Muscle of back (tissue), 11 donors: ENCODE data around the gene ZNRD2. TPM values are rescaled to one million over a fixed set of nuclear protein-coding genes. Genes with fewer than 3 reads are reported as not detected.

ENCODE experiments used
- DNase-seq, 3 donors: peaks; one replicate each; pipeline versions ENCODE4 v3.0.0 to v3.0.0-alpha.2; 2013
- polyA plus RNA-seq, 10 donors: library from polyadenylated mRNA; unstranded; fragments of 120-200 nt; gene quantifications; one replicate each; pipeline ENCODE4 v1.2.1, GENCODE V29; 2013; ENCODE audit not compliant: insufficient read length in 10 of 10

The ZNRD2 gene
- polyA plus RNA-seq, 10 donors, result 51.9 to 71.8 (median 54.4) TPM

DNA sequence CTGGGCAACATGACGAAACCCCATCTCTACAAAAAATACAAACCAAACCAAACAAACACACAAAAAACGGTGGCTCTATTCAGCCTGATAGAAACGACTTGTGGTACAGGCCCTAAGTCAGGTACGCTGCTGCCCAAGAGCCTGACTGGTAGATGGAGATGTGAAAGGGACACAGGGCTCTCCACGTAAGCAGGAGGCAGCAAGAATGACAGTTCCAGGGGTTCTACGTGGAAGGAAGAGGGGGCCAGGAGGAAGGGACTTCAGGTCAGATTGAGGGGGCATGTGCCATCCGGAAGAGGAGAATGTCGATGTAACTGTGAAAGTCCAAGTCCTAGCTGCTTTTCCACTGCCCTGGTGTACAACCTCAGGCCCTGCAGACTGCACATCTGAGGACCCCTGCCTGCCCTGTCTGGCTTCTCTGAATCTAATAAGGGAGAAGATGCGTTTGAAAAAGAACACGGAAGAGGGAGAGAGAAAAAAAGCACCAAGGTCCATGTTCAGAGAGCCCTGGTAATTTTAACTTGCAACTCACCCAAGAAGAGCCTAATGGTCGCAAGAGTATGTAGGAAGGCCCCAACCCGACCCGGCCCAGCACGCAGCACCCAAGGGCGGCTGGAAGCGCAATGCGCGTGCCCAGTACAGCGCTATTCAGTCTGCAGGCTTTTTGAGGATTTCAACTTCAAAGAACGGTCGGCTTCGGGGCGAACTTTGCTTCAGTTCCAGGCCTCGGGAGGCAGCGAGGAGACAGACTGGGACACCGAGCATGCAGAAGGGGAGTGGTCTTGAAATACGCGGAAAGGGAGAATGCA, 909 bp upstream of the ZNRD2 start:
- DNase-seq, result no peak

- DNase-seq, result no peak
Observed at GRCh38 chr11:65571420-65571819, 1.1 kb downstream of the ZNRD2 start.

DNA sequence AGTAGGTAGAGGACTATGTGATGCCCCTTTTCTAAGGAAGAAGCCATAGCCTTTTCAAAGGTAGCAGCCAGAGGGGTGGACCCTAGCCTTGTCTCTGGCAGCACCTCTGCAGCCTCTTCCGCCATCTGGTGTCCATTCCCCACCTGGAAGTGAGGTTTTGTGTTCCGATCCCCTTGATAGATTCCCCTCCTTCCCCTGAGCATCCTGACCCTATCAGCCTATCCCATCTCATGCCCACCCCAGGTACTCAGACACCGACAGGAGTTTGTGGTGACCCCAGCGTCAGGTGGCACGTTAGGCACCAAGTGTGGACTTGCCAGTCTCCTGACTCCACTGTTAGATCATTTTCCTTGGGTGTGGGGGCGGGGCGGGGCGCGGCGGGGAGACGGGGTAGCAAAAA, 1.7 kb downstream of the ZNRD2 start:
- DNase-seq, result peak in 1 of 3 donors; percentile 81

DNA sequence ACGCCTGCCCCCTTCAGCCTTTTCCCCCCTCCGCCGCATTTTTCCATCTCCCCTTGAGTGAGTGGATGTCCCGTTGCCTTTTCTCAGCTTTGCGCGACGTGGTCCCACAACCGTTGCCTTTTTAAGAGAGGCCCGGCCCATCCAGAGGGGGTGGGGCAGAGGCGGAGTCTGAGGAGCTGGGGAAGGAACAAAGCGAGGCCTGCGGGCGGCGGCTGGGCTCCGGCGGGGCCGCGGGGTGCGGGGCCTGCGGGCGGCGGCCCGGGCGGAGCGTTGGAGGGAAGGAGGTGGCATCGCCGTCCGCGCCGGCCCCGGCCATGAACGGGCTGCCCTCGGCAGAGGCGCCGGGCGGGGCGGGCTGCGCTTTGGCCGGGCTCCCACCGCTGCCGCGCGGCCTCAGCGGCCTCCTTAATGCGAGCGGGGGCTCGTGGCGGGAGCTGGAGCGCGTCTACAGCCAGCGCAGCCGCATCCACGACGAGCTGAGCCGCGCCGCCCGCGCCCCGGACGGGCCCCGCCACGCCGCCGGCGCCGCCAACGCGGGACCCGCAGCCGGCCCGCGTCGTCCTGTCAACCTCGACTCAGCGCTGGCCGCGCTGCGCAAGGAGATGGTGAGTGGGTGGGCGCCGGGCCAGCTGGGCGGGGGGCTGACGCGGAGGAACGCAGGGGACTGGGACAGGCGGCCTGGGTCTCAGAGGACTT, 2.2 kb downstream of the ZNRD2 start, which contains the start of gene FAM89B:
TSS of gene FAM89B (plus strand) at position 183 of the 696 bp plus-strand sequence. CDS start at position 315, 132 bp downstream.
- peak; percentile 89 to 96 (median 94) for DNase-seq

GRCh38 chr11:65573391-65574079, 3.3 kb downstream of the ZNRD2 start:
- no peak for DNase-seq

GRCh38 chr11:65574109-65574810, 4.0 kb downstream of the ZNRD2 start:
- peak; percentile 93 to 98 (median 94) for DNase-seq

- no peak for DNase-seq
Observed at GRCh38 chr11:65574811-65575567, 4.7 kb downstream of the ZNRD2 start.

GRCh38 chr11:65575568-65576231, 5.4 kb downstream of the ZNRD2 start, which contains the start of gene EHBP1L1:
TSS of gene EHBP1L1 (plus strand) at chr11:65576053. CDS start at chr11:65576303, 250 bp downstream.
- peak in 2 of 3 donors; percentile 72 to 76 for DNase-seq

- no peak for DNase-seq
Observed at GRCh38 chr11:65576232-65576866, 6.1 kb downstream of the ZNRD2 start.

DNA sequence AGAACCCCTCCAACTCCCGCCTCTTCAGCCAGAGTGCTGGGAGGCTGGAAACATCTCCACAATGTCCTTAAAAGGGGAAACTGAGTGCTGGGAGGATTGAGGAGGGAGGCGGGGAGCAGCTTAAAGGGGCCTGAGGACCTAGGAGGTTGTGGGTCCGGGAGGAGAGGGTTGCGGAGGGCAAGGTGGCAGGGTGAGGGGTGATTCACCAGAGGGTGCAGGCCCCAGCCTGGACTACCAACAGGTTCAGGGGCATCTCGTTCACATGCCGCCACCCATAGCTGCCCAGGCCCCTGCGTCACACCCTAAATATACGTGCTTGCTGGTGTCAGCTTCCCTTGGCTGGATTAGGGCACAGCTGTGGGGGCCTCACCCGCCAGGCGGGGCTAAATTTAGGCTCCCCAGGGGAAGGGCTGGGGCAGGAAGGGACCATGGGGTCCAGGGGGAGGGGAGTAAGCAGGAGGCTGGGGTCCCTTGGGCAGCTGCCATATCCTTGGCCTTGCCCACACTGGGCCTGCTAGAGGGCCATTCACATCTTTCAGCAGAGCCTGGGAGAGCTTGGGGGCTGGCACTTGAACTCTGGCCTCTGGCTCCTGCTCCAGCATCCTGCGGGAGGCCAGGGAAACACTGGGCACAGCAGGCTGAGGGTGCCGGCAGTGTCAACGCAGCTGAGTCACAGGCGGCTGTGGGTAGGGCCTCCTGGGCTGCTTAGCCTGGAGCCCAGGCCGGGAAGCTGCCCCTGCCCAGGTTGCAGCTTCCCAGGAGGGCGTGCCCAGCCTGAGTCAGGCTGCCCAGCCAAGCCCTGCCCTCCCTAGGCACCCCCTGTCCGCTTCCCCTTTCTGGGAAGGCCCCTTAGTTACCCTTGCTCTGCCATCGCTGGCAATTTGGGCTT, 6.8 kb downstream of the ZNRD2 start:
- DNase-seq, result peak; percentile 69 to 72 (median 71)

DNA sequence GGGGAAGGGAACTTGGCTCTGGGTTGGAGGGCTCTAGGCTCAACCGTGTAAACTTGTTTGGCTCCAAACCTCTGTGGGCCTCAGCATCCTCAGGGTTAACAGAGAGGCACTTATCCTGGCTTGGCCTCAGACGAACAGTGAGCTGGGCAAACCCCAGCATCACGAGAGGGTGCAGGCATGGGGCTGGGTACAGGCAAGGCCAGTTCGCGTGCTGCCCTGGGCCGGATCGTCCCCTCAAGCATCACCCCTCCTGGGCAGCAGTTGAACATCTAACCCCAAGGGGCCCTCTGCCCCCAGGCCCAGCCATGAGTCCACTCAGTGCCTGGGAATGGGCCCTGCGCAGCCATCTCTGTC, 7.5 kb downstream of the ZNRD2 start:
- DNase-seq, result no peak

GRCh38 chr11:65578134-65578533, 7.9 kb downstream of the ZNRD2 start:
- no peak for DNase-seq

GRCh38 chr11:65578667-65579066, 8.4 kb downstream of the ZNRD2 start:
- no peak for DNase-seq

- no peak for DNase-seq
Observed at GRCh38 chr11:65579291-65579690, 9.0 kb downstream of the ZNRD2 start.

DNA sequence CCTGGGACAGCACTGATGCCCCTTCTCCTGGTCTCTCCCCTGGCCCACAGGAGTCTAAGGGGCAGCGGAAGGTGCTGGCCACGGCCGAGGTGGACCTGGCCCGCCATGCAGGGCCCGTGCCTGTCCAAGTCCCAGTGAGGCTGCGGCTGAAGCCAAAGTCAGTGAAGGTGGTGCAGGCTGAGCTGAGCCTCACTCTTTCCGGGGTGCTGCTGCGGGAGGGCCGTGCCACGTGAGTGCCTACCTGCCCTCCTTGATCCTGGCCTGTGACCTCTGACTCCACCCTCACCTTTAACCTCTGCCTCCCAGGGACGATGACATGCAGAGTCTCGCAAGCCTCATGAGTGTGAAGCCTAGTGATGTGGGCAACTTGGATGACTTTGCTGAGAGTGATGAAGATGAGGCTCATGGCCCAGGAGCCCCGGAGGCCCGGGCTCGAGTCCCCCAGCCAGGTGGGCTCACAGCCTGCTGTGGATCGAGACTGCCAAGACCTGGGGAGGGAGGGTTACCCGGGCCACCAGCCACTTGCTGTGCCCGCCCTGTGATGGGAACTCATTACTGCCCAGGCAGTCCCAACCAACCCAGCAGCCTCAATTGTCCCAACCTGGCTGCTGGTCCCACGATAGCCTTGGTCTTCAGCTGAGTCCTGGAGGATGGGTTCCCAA, 9.9 kb downstream of the ZNRD2 start:
- DNase-seq, result no peak

GRCh38 chr11:65580756-65581155, 10.5 kb downstream of the ZNRD2 start:
- no peak for DNase-seq

GRCh38 chr11:65581928-65582327, 11.7 kb downstream of the ZNRD2 start:
- no peak for DNase-seq

- no peak for DNase-seq
Observed at GRCh38 chr11:65583589-65583988, 13.3 kb downstream of the ZNRD2 start.
